Femur (tissue), 1 donor: ENCODE results near the gene MIA.
"Not testable (repeated sequence)": the region's sequence is repeated elsewhere in the genome, so short reads cannot be mapped to it uniquely, and the experiment has no call there.

Experiments
- DNase-seq: peaks from one replicate; pipeline ENCODE4 v3.0.0-alpha.2; 2017

Gene MIA

DNA sequence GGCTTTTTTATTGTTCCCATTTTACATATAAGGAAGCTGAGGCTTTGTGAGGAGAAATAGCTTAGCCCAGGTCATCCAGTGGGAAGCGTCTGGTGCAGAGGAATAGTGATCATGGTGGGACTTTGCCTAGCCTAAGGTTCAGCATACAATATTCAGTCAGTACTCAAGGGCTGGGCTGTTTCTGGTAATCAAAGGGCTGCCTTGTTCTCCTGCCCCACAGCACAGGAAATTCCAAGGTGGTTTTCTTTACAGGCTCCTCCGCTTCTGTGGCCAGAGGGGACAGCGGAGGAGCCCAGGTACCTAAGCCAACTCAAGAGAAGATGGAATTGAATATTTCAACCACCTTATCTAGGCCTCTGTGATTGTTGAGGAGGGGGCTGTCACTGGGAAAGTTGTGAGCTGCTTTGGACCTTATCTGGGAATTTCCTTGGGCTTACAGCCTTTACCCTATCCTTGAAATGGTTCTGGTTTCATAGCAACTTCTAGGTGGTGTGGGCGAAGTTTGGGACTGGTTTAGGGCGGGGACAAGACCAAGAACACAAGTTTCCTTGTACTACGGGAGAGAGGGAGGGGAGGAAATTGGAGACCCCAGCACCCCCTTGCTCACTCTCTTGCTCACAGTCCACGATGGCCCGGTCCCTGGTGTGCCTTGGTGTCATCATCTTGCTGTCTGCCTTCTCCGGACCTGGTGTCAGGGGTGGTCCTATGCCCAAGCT lies at the start of gene MIA:
MIA (plus strand) TSS at position 606 of the 716 bp plus-strand sequence; CDS start at position 628, 22 bp downstream.
- peak; percentile 39 for DNase-seq

DNA sequence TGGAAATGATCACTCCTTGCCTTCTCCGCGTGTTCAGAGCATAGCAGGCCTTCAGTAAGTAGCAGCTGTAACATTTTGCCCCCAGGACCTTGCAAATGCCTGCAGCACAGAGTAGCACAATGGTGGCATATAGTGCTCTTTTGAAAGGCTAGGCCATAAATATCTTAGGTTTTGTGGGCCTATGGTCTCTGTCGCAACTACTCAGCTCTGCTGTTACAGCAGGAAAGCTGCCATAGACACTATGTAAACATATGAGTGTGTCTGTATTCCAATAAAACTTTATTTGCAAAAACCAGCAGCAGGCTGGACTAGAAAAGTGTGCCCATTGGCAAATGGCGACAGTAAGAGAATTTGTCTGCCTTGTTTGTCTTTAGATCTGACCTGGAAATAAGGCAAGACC lies 49.0 kb upstream of the MIA start:
- DNase-seq, result no peak

DNA sequence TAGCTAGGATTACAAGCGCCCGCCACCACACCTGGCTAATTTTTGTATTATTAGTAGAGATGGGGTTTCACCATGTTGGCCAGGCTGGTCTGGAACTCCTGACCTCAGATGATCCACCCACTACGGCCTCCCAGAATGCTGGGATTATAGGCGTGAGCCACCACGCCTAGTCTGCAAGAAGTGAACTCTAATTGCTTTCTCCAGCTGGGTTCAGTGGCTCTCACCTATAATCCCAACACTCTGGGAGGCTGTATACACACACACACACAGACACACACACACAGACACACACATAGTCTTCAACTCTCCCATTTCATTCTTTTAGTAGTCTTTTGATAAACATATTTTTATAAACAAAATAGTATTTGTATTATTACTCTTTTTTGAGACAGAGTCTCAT lies 45.3 kb upstream of the MIA start:
- DNase-seq, result not testable (repeated sequence)

DNA sequence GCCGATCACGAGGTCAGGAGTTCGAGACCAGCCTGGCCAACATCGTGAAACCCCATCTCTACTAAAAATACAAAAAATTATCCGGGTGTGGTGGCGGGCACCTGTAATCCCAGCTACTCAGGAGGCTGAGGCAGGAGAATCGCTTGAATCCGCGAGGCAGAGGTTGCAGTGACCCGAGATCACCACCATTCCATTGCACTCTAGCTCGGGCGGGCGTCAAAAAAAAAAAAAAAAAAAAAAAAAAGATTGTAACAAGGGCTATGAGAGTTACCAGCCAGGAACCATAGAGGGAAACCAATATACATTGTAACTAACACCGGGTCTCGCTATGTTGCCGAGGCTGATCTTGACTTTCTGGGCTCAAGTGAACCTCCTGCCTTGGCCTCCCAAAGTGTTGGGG lies 43.0 kb upstream of the MIA start:
- not testable (repeated sequence) for DNase-seq

DNA sequence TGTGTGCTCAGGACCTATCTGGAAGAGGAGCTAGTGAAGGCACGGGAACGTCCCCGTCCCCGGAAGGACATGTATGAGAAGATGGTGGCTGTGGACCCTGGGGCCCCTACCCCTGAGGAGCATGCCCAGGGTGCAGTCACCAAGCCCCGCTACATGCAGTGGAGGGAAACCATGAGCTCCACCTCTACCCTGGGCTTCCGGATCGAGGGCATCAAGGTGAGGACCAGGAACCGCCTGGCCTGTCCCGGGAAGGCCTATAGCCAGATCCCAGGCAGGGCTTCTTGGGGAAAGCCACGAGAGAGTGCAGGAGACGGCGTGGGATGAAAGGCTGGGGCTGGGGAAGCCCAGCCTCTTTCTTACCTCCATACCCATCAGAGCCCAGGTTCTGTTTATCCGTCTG lies 42.2 kb upstream of the MIA start:
- no peak for DNase-seq

DNA sequence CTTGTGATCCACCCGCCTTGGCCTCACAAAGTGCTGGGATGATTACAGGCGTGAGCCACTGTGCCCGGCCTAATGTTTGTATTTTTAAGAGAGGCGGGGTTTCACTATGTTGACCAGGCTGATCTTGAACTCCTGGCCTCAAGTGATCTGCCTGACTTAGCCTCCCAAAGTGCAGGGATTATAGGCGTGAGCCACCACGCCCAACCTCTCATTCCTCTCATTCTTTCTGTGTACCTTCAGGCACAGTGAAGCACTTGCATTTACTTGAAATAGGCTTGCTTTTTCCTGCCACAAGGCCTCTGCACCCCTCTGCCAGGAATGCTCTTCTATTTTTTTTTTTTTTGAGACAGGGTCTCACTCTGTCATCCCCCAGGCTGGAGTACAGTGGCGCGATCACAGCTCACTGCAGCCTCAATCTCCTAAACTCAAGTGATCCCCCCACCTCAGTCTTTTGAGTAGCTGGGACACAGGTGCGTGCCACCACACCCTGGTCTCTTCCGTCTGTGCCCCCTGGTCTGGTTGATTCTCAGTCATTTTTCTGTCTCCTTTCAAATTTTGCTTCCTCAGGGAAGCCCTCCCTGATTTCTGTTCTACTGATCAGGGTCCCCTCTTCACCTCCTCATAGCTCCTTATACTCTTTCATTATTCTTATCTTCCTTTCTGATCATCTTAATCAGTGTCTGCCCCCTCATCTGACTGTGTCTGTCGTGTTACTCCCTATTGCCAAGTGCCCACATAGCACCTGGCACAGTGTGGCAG lies 40.1 kb upstream of the MIA start:
- DNase-seq, result no peak

DNA sequence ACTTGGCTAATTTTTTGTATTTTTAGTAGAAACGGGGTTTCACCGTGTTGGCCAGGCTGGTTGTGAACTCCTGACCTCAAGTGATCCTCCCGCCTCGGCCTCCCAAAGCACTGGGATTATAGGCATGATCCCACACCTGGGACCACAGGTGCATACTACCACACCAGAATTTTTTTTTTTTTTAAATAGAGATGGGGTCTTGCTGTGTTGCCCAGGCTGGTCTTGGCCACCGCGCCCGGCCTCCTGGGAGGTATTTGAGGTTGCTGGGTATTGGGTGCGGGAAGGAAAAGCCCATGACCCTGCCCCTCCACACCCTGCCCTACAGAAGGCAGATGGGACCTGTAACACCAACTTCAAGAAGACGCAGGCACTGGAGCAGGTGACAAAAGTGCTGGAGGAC lies 38.7 kb upstream of the MIA start:
- no peak for DNase-seq

DNA sequence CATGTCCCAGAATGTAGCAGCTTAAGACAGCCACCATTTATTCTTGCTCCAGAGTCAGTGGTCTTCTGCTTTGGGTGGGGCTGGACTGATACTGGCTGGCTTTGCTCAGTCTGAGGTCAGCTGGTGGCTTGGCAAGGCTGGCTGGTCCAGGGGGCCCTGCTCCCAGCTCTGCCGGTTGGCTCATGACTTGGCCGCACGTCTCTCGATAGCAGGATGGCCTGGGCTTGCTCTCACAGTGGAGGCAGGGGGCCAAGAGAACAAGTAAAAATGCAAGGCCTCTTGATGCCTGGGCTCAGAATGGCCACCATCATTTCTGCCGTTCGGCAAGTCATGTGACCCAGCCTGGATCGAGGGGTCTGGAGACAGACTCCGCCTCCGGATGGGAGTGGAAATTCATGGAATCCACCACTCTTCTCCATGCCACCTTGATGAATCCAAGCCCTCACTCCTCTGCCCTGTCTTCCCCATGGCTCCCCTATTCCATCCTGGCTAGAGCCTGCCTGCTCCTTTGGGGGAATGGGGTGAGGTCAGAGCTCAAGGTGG lies 38.1 kb upstream of the MIA start:
- no peak for DNase-seq

DNA sequence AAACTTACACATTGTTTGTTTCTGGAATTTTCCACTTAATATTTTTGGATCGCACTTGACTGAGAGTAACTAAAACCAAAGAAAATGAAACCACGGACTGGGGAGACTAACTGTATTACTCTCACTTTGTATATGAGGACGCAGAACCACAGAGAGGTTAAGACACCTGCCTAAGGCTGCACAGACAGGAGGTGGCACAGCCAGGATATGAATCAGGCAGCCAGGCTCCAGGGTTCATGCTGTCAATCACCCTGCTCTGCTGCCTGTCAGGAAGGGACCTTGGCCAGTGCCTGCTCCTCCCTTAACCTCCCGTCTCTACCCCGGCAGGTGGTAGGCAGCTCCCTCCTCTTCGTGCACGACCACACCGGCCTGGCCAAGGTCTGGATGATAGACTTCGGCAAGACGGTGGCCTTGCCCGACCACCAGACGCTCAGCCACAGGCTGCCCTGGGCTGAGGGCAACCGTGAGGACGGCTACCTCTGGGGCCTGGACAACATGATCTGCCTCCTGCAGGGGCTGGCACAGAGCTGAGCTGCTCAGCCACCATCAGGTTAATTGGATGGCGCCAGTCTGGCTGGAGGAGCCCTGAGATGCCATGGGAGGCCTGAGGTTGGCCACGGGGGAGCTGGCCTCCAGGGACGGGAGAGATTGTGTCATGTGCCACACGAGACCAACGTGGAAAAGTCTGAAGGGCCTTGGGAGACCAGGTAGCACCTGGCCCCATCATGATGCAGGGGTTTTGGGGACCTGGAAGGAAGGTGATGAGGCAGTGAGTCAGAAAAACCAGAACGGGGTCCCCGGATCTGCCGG lies 36.1 kb upstream of the MIA start:
- DNase-seq, result no peak

DNA sequence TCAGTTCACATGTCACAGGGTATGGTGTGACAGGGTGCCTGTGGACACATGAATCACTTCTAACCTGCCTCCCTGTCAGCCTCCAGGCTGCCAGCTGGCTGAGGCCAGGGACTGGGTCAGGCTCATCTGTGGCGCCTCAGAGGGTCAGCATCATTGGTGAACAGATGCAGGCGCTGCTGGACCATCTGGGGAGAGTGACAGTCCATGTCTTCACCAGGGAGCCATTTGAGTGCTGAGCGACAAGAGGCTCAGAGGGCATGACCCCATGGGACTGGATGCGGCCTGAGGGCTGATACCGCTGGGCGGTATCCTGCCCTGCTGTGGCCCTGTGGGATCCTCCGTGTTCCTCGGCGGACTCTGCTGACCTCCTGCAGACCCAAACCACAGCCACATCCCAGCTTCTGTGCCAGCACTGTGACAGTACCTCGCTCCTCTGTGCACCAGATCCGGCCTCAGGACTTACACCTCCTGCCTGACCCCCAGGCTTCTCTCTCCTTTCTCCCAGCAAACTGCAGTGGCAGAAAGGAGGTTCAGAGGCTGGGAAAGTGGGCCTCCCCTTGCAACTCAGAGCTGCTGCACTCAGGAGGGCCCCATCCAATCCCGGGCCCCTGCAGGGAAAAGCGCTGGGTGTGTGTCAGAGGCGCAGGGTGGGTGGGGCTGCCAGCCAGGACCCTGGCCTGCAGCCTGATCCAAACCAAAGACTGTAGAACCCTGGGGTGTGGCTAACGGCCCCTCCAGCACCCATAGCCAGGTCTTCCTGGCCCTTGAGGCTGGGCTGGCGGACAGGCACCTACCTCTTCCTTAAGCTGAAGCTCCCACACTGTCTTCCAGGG lies 35.2 kb upstream of the MIA start:
- DNase-seq, result peak; percentile 46

DNA sequence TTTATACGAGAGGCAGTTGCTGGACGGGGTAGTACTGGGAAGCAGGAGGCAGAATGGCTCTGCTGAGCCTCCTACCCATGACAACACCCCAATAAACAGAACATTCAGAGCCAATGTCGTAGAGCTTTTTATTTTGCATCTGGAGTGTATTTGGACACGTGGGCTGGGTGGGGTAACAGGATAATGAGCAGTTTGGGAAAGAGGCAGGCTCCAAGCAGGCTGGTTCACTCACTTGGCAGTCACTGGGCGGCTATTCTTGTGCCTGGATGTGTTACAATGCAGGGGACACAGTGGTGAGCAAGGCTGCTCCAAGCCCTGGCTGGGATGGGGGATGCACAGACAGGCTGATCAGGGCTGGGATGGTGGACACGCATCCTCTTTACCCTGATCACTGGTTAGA lies 34.6 kb upstream of the MIA start:
- DNase-seq, result peak; percentile 84

DNA sequence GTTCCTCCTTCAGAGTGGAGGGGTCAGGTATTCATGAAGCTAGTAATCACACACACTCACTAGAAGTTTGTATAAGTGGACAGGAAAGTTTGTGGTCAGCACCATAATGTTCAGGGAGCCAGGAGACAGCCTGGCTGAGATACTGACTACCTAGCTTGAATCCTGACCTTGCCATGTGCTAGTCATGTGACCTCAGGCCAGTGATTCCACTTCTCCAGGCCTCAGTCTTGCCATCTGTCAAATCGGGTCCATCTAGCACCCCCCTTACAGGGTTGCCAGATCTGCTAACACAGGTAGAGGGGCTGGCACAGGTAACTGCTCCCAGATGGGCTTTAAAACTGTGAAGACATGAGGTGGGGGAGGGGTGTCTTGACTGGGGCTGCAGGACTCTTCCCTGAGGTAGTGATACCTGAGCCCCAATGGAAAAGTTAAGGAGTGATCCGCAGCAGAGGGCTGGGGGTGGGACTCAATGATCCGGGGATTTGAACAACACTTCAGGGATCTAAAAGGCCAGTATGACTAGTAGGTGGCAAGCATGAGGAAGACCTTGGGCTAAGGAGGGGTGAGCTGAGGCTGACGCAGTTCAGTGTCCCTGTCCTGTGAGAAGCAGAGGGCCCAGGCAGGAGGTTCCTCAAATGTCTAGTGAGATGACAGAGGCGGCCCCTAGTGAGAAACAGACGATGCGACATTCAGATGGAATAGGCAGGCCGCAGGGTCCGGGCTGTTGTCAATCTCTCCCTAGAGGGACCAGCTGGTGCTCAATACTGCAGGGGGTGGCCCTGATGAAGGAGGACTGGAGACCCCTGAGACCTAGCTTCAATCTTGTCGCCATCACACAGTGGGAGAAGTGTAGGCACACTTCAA lies 33.6 kb upstream of the MIA start:
- DNase-seq, result no peak

DNA sequence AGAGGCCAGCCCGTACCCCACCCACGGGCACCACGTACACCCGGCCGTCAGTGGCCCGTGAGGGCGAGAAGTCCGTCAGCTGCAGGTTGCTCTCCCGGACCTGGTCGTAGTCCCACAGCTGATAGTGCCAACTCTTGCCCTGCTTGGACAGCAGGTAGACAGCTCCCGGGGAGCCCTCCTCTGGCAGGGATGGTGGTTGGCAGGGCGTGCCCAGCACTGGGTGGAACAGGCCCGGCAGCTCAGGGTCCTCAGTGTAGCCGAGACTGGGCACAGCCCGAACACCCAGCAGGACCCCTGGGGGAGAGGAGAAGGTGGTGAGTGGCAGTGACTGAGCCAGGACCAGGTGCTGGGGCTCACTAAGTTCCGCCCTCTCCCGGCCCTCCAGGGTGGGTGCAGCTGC lies 32.8 kb upstream of the MIA start:
- DNase-seq, result no peak

DNA sequence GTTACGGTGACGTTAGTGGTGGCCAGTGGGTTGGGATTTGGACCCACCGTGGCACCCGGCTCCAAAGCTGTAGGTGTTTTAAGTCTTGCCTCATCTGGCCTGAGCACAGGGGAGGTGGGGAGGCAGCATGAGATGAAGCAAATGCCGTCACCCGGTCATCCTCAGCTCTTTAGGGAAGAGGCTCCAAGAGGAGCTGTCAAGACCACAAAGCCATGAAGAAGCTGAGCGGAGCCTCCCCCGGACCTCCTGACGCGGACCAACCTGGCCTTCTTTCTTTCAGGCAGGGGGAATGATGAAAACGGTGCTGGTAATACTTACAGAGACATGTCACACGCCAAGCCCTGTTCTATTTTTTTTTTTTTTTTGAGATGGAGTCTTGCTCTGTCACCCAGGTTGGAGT lies 32.4 kb upstream of the MIA start:
- no peak for DNase-seq

DNA sequence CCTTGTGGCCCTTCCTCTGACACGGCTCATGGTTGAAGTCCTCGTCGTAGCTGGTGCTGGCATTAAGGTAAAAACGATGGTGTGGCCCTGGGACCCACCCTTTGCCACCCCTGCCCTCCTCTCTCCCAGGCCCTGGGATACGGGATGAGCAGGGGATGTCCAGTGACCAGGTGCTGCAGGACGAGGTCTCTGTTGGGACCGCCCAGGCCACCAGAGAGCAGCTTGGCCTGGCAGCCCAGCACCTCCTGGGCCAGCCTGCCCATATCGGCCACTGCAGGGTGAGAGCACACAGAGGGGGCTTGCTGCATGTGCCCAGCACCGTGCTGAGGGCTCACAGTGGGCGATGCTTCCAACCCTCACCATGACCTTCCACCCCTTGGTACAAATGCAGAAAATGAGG lies 31.4 kb upstream of the MIA start:
- no peak for DNase-seq

DNA sequence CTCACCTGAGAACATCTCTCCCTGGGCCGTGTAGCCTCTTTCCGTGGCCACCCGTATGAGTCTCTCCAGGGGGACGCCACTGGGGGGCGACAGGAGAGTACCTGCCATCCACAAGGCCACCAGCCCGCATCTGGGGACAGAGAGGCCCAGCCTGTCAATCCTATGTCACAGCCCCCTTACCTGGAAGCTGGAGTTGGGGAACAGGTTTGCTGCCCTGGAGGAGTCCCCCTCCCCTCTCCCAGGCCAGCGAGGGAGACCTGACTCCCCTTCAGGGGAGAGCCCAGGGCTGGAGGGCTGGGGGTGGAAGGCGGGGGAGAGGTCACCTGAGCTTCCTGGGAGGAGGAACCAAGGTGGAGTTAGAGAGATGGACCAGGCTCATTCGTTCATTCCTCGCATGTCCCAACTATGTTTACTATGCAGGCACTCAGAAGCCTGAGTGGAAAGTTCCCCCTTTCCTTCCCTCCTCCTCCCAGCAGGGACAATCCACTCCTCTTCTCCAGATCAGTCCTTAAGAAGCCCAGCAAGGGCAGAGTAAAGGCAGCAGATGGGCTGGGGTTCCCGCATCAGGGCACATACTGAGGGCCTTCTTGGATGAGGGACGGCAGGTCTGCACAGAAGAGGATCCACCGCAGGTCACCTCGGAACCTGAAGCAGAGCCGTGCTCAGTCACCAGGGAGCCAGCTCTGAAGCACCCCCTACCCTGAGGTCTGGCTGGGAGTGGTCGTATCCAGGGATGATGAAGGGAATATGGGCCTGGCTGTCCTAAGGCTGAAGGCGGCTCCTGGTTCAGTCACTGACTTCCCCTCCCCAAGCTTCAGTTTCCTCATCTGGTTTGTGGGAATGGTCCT lies 30.5 kb upstream of the MIA start:
- no peak for DNase-seq

DNA sequence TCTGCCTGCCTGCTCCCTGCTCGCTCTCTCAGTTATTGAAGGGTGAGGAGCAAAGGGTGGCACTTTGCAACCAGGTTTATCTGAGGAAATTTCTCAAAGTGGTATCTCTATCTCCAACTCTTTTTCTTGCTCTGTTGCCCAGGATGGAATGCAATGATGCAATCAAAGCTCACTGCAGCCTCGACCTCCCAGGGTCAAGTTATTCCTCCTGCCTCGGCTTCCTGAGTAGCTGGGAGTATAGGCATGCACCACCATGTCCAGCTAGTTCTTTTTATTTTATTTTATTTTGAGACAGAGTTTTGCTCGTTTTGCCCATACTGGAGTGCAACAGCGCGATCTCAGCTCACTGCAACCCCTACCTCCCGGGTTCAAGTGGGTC lies 29.9 kb upstream of the MIA start:
- no peak for DNase-seq

DNA sequence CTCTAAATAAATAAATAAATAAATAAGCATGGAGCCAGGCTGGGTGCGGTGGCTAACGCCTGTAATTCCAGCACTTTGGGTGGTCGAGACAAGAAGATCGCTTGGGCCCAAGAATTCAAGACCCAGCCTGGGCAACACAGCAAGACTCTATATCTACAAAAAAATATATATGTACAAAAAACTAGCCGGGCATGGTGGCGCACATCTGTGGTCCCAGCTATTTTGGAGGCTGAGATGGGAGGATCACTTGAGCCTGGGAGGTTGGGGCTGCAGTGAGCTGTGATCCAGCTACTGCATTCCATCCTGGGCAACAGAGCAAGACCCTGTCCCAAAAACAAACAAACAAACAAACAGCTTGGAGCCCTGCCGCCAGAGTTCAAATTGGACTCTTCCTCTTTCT lies 27.8 kb upstream of the MIA start:
- DNase-seq, result no peak

DNA sequence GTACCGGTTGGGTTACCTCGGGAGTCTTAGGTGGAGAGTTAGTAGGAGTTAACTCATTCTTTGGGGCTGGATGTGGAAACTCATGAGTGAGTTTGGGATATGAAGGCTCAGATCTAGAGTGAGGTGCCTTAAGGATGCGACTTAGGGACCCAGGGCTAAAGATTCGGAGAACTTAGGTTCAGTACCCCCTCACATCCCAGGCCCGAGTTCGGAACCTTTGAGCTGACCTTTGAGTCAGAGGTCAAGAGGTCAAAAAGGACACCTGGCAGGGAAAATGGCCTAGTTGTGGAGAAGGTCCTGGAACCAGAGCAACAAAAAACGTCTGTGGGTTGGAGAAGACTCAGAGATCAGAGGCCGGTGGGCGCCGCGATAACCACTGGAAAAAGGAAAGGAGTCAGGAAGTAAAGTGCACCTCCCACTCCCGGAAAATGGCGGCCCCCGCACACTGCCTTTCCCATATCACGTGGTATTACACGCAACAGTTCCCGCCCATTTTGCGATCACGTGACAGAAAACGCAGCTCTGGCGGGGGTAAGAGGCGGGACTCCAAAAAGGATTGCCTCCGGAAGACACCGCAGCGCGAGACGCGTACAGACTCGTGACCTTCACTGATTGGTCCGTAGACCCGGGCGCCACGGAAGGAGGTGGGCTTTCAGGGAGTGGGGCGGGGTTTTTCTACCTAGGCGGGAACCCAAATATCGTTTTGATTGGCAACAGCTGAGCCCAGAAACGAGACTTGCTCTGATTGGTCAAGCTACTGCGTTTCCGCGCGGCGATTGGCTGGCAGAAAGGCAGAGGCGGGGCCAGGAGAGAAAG lies 25.1 kb upstream of the MIA start, which contains the start of gene ACTMAP:
ACTMAP (minus strand) TSS at position 420 of the 816 bp plus-strand sequence. CDS start 674 bp downstream, outside the sequence.
- DNase-seq, result peak; percentile 100
